ENCODE measurements around the gene ITPR2.
A peak's percentile ranks its signal among the peaks of the same experiment; 100 is the strongest.

Gene ITPR2

GRCh38 chr12:26488351-26488750 is 344.6 kb downstream of the ITPR2 start:
- no peaks in the 10 kb centered on the region for H3K27me3 Mint-ChIP-seq
- H3K36me3 Mint-ChIP-seq: peaks cover 34% of the 10 kb centered on the region
- H3K9me3 Mint-ChIP-seq: peaks cover 2% of the 10 kb centered on the region
- ATAC-seq (ENCODE audit: low read depth) (no peak), DNase-seq (ENCODE audit: low spot score in 2 of 2) (no peak)
- H3K27ac Mint-ChIP-seq: no peak overlapping the region
- H3K4me3 Mint-ChIP-seq: no peak overlapping the region
- peaks cover 4% of the 10 kb centered on the region for H3K4me1 Mint-ChIP-seq

DNA sequence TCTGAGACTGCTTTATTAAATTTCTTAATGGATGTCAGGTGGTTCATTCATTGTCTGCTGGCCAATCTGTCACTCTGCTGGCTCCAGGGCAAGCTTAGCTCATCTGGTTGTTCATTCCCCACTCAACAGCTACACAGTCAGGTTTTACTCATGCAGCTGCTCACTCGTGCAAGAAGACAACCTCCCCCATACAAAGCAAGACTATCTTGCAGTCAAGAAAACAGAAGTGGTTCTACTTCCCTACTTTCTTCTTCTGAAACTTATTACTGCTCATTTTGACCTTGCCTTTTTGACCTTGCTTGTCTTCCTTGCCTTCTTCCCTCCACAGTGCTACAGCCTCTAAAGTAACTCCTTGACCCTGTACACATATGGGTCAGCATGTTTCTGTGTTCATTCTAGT is 359.7 kb downstream of the ITPR2 start:
- H3K27ac Mint-ChIP-seq: peak overlapping the region; percentile 80
- ATAC-seq (ENCODE audit: low read depth): peak; percentile 87
- no peaks in the 10 kb centered on the region for H3K9me3 Mint-ChIP-seq
- no peaks in the 10 kb centered on the region for H3K27me3 Mint-ChIP-seq
- DNase-seq (ENCODE audit: low spot score in 2 of 2): peak; percentile 25 to 54
- peak overlapping the region; percentile 50 for H3K4me3 Mint-ChIP-seq
- peaks cover 11% of the 10 kb centered on the region for H3K36me3 Mint-ChIP-seq
- peaks cover 31% of the 10 kb centered on the region for H3K4me1 Mint-ChIP-seq

DNA sequence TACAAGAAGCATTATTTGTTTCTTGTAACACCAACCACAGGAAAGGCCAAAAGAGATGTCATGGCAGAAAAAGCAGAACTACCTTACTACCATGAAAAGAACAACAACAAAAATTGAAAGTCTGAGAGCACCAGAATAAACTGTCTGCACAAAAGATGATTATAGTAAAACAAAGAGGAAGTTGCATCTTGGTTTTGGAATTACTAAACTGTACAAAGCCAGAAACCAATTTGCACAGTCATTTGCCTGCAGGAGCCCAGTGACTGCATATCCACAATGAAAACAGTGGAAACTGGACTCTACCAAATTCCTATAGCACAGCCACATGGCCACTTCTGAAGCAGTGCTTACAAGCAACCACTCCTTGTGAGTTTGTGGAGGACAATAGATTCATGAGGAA is 361.4 kb downstream of the ITPR2 start:
- Mint-ChIP-seq H3K4me1 (peaks cover 31% of the 10 kb centered on the region), H3K27me3 (no peaks in the 10 kb centered on the region), H3K9me3 (no peaks in the 10 kb centered on the region), H3K4me3 (peak overlapping the region; percentile 19), H3K36me3 (peaks cover 11% of the 10 kb centered on the region), H3K27ac (peak overlapping the region; percentile 42)
- DNase-seq (ENCODE audit: low spot score in 2 of 2): peak in 1 of 2 donors; percentile 39
- ATAC-seq (ENCODE audit: low read depth): peak; percentile 74

DNA sequence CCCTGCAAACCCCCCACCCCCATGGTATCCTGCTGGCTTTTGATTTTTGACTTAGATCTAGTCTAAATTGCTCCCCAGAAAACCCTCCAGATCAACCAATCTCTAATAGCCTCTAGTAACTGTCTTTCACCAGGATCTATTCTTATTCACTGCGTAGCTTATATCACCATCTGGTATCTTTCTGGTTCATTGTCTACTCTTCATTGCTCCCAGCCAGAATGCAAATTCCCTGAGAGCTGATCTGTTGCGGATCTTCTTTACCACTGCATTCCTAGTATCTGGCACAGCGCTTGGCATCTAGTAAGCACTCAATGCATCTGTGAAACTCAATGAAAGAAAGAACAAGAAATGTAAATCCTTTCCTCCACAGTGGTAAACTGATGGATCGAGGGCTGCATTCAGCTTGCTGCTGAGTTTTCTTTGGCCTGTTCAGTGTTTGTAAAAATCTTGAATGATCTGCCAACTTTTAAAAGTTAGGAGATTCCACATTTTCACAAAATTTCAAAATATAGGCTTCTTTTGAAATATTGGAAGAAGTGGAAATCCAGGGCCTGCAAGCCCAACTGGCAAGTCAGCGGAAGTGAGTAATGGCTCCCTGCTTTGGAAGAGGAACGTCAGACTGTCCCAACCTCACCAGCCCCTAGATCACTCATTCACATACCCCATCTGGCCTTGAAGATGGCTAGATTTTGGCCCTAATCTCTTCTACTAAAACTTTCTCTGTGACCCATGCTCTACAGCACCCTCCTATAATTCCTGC is 363.4 kb downstream of the ITPR2 start:
- Mint-ChIP-seq H3K27ac (no peak overlapping the region), H3K27me3 (no peaks in the 10 kb centered on the region), H3K9me3 (no peaks in the 10 kb centered on the region), H3K4me3 (no peak overlapping the region), H3K36me3 (peaks cover 10% of the 10 kb centered on the region), H3K4me1 (peaks cover 30% of the 10 kb centered on the region)
- DNase-seq (ENCODE audit: low spot score in 2 of 2) (no peak), ATAC-seq (ENCODE audit: low read depth) (no peak)

DNA sequence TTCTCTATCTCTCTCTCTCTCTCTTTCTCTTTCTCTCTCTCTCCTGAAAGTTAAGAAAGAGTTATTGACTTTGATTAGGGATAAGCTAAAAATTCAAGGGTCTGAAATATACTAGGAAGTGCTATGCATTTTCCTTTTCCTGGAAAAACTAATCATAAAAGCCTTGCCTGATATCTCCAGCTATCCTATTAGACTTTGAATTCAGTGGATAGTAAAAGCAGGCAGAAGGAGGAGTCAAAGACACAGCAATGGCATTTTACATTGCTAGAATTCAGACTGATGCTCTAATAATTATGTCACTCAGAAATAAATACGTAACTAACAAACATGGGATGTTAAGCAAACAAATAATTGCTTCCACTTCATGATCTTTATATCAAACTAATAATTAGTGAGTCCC is 365.6 kb downstream of the ITPR2 start:
- Mint-ChIP-seq H3K9me3 (no peaks in the 10 kb centered on the region), H3K36me3 (peaks cover 16% of the 10 kb centered on the region), H3K4me1 (peaks cover 19% of the 10 kb centered on the region), H3K4me3 (no peak overlapping the region), H3K27me3 (no peaks in the 10 kb centered on the region), H3K27ac (no peak overlapping the region)
- ATAC-seq (ENCODE audit: low read depth): no peak
- DNase-seq (ENCODE audit: low spot score in 2 of 2): no peak

DNA sequence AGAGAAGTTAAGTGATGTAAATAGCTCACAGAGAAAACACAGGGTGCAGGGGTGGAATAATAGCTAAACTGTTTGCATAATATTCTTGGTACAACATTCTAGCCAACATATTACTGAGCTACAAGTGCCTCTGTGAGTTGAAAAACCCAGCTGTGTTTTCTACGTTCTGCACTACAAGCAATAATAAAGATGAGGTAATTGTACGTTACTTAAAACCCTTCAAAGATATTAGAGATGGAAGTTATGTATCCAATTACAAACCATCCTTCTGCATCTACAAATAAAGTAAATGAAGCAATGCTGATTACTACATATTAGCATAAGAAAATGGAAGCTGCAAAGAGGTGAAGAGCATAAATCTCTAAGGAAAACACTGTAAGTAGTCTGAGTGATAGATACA is 366.3 kb downstream of the ITPR2 start:
- H3K27ac Mint-ChIP-seq: no peak overlapping the region
- no peaks in the 10 kb centered on the region for H3K27me3 Mint-ChIP-seq
- DNase-seq (ENCODE audit: low spot score in 2 of 2) (no peak), ATAC-seq (ENCODE audit: low read depth) (no peak)
- H3K4me1 Mint-ChIP-seq: peaks cover 14% of the 10 kb centered on the region
- peaks cover 16% of the 10 kb centered on the region for H3K36me3 Mint-ChIP-seq
- no peaks in the 10 kb centered on the region for H3K9me3 Mint-ChIP-seq
- H3K4me3 Mint-ChIP-seq: no peak overlapping the region

DNA sequence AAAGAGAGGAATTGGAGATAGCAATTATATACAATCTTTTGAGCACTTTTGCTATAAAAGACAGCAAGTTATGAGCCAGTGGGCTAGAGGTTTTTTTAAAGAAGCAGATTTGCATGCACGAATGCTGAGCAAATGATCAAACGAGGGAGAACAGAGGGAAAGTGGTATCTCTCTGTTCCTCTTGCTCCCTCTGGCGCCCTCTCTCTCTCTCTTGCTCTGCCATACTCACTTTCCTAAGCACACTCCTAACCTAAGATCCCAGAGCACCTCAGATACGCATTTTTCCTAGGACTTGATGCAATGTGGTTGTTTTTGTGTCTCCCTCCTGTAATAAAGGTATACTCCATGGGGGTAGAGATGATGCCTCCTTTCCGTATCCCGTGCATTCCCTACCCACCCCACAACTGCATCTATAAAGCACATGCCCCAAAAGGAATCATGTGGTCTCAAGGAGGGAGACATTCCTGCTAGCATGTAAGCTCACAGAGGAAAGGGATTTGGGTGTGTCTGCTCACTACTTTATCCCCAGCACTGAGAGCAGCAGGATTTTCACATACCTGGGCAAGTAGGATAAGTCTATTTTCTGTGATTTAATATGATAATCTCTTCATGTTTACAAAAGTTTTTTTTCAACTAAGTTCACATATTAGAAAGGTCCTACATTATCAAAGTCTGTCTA is 367.4 kb downstream of the ITPR2 start:
- no peak for DNase-seq (ENCODE audit: low spot score in 2 of 2)
- ATAC-seq (ENCODE audit: low read depth): no peak
- Mint-ChIP-seq H3K27ac (peak overlapping the region; percentile 11), H3K4me3 (no peak overlapping the region), H3K36me3 (peaks cover 16% of the 10 kb centered on the region), H3K9me3 (no peaks in the 10 kb centered on the region), H3K4me1 (peaks cover 6% of the 10 kb centered on the region), H3K27me3 (no peaks in the 10 kb centered on the region)

- no peaks in the 10 kb centered on the region for H3K9me3 Mint-ChIP-seq
- peaks cover 8% of the 10 kb centered on the region for H3K4me1 Mint-ChIP-seq
- H3K4me3 Mint-ChIP-seq: no peak overlapping the region
- ATAC-seq (ENCODE audit: low read depth): peak; percentile 24
- H3K27me3 Mint-ChIP-seq: no peaks in the 10 kb centered on the region
- peaks cover 38% of the 10 kb centered on the region for H3K36me3 Mint-ChIP-seq
- DNase-seq (ENCODE audit: low spot score in 2 of 2): no peak
- H3K27ac Mint-ChIP-seq: no peak overlapping the region
These were observed 371.2 kb downstream of the ITPR2 start for GRCh38 chr12:26461776-26462175.

DNA sequence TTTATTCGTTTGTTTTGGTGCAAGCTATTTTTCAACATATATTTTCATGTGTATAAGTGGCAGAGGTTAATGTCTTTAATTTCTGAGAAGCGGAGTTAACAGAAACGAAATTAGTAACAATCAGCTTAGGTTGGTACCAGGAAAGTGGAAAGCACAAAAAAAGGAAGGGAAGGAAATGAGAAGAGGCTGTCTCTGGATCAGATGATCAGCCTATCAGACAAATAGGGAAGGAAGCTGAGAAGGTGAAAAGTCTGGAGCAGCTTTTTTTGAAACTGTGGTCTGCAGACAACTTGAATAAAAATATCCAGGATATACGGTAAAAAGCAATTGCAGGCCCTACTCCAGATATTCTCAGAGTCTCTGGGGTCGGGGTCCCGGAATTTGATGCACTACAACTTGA is 372.6 kb downstream of the ITPR2 start:
- no peak for ATAC-seq (ENCODE audit: low read depth)

DNA sequence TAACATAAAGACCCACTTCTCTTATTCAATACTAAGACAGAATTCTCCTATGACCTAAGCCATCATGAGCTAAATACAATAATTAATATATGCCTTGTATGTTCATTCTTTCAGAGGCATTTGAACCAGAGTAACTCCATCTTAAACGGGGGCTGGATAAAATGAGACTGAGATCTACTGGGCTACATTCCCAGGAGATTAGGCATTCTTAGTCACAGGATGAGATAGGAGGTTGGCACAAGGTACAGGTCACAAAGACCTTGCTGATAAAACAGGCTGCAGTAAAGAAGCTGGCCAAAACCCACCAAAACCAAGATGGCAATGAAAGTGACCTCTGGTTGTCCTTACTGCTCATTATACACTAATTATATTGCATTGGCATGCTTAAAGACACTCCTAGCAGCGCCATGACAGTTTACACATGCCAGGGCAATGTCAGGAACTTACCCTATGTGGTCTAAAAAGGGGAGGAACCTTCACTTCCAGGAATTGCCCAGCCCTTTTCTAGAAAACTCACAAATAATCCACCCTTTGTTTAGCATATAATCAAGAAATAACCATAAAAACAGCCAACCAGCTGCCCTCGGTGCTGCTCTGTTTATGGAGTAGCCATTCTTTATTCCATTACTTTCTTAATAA is 376.9 kb downstream of the ITPR2 start:
- Mint-ChIP-seq H3K36me3 (peaks cover 28% of the 10 kb centered on the region), H3K9me3 (no peaks in the 10 kb centered on the region), H3K4me3 (no peak overlapping the region), H3K4me1 (peaks cover 10% of the 10 kb centered on the region), H3K27me3 (no peaks in the 10 kb centered on the region), H3K27ac (no peak overlapping the region)
- no peak for DNase-seq (ENCODE audit: low spot score in 2 of 2)
- no peak for ATAC-seq (ENCODE audit: low read depth)

More for the DNA sequence above, 372.6 kb downstream of the ITPR2 start:
- Mint-ChIP-seq H3K9me3 (no peaks in the 10 kb centered on the region), H3K36me3 (peaks cover 38% of the 10 kb centered on the region), H3K4me3 (no peak overlapping the region), H3K27ac (no peak overlapping the region), H3K4me1 (peaks cover 8% of the 10 kb centered on the region), H3K27me3 (no peaks in the 10 kb centered on the region)
- DNase-seq (ENCODE audit: low spot score in 2 of 2): no peak

- Mint-ChIP-seq H3K27ac (no peak overlapping the region), H3K27me3 (no peaks in the 10 kb centered on the region), H3K9me3 (no peaks in the 10 kb centered on the region), H3K4me3 (no peak overlapping the region), H3K4me1 (peaks cover 5% of the 10 kb centered on the region), H3K36me3 (peaks cover 32% of the 10 kb centered on the region)
- no peak for DNase-seq (ENCODE audit: low spot score in 2 of 2)
- ATAC-seq (ENCODE audit: low read depth): no peak
These were observed 379.7 kb downstream of the ITPR2 start for GRCh38 chr12:26453246-26453645.

- peaks cover 25% of the 10 kb centered on the region for H3K36me3 Mint-ChIP-seq
- peak overlapping the region; percentile 22 for H3K27ac Mint-ChIP-seq
- ATAC-seq (ENCODE audit: low read depth) (no peak), DNase-seq (ENCODE audit: low spot score in 2 of 2) (no peak)
- peaks cover 5% of the 10 kb centered on the region for H3K4me1 Mint-ChIP-seq
- no peaks in the 10 kb centered on the region for H3K9me3 Mint-ChIP-seq
- no peak overlapping the region for H3K4me3 Mint-ChIP-seq
- no peaks in the 10 kb centered on the region for H3K27me3 Mint-ChIP-seq
These were observed 380.5 kb downstream of the ITPR2 start for GRCh38 chr12:26452511-26452910.

DNA sequence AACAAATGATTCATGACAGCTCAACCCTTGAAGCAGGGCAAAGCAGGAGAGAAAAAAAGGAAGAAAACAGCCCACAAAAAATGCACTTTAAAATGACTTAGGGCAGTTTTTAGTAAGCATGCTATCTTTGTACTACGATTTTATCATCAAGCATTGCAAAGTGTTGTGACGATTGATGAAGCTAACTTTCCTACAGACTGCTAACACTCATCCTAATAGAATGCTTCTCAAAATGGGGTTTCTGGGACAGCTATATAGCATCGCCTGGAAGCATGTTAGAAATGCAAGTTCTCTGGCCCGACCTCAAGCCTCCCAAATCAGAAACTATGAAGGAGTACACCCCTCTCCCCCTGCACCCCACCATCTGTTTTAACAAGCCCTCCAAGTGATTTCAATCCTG is 381.2 kb downstream of the ITPR2 start:
- ATAC-seq (ENCODE audit: low read depth): no peak
- Mint-ChIP-seq H3K4me1 (peaks cover 5% of the 10 kb centered on the region), H3K36me3 (peaks cover 18% of the 10 kb centered on the region), H3K4me3 (no peak overlapping the region), H3K27me3 (no peaks in the 10 kb centered on the region), H3K9me3 (no peaks in the 10 kb centered on the region), H3K27ac (no peak overlapping the region)
- no peak for DNase-seq (ENCODE audit: low spot score in 2 of 2)

DNA sequence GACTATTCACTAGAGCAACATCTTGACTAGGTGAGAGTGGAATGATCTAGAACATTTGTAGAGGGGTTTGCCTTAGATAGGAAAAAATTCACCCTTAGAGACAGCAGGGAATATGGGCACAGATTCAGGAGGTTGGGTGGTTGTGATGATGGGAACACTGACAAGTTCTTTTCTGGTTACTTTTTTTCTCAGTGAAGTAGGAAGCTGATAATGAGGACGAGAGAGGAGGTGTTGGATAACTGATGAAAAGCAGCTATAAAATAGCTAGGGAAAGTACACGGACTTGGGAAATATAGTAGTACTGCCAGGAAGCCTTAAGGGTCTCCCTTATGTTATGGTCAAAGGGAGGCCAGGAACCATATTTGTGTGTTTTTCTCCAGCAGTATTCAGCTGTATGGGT is 387.1 kb downstream of the ITPR2 start:
- Mint-ChIP-seq H3K4me1 (peaks cover 18% of the 10 kb centered on the region), H3K4me3 (no peak overlapping the region), H3K27me3 (no peaks in the 10 kb centered on the region), H3K9me3 (no peaks in the 10 kb centered on the region), H3K36me3 (peaks cover 32% of the 10 kb centered on the region), H3K27ac (no peak overlapping the region)
- no peak for DNase-seq (ENCODE audit: low spot score in 2 of 2)
- ATAC-seq (ENCODE audit: low read depth): no peak

Data from memory B cell (primary cell).